Stimulated activated CD4-positive, alpha-beta T cell treated with anti-CD3 and anti-CD28 coated beads, Interleukin-15, amount 100 ng/mL, for 24 hours (primary cell): ENCODE data around the gene OR2T11.
"Not testable (repeated sequence)": the region's sequence is repeated elsewhere in the genome, so short reads cannot be mapped to it uniquely, and the experiment has no call there.

ENCODE experiments used
- DNase-seq: peaks from one replicate; pipeline ENCODE4 v3.0.0-alpha.2; 2020

OR2T11 gene

GRCh38 chr1:248634991-248635390 is at the start of gene OR2T11:
OR2T11 (minus strand) TSS chr1:248635091; CDS start chr1:248627128, 7,963 bp downstream.
- DNase-seq = not testable (repeated sequence)

GRCh38 chr1:248681651-248682050 is 46.8 kb upstream of the OR2T11 start:
- no peak for DNase-seq

GRCh38 chr1:248670003-248670402 is 35.1 kb upstream of the OR2T11 start:
- no peak for DNase-seq

GRCh38 chr1:248663453-248664328 is 28.8 kb upstream of the OR2T11 start:
- not testable (repeated sequence) for DNase-seq

GRCh38 chr1:248656797-248657196 is 21.9 kb upstream of the OR2T11 start:
- not testable (repeated sequence) for DNase-seq

- DNase-seq = not testable (repeated sequence)
These were observed 20.5 kb upstream of the OR2T11 start, which contains the start of gene OR2T27 for GRCh38 chr1:248655354-248655753. OR2T27 (minus strand) TSS chr1:248655528; CDS start chr1:248650884, 4,644 bp downstream.

- not testable (repeated sequence) for DNase-seq
These were observed 14.1 kb upstream of the OR2T11 start for GRCh38 chr1:248648770-248649536.

- DNase-seq = not testable (repeated sequence)
These were observed 10.3 kb upstream of the OR2T11 start, which contains the start of gene OR2T35 for GRCh38 chr1:248645178-248645577. OR2T35 (minus strand) TSS chr1:248645278; CDS start chr1:248639258, 6,020 bp downstream.

- DNase-seq = not testable (repeated sequence)
These were observed 8.2 kb upstream of the OR2T11 start for GRCh38 chr1:248642971-248643651.

GRCh38 chr1:248641583-248641982 is 6.7 kb upstream of the OR2T11 start:
- DNase-seq = not testable (repeated sequence)

GRCh38 chr1:248640906-248641305 is 6.0 kb upstream of the OR2T11 start:
- DNase-seq = not testable (repeated sequence)

GRCh38 chr1:248639652-248640051 is 4.8 kb upstream of the OR2T11 start:
- not testable (repeated sequence) for DNase-seq

GRCh38 chr1:248636612-248637011 is 1.7 kb upstream of the OR2T11 start:
- DNase-seq = not testable (repeated sequence)

- DNase-seq = no peak
These were observed 3.4 kb downstream of the OR2T11 start for GRCh38 chr1:248631354-248632008.

- no peak for DNase-seq
These were observed 4.3 kb downstream of the OR2T11 start for GRCh38 chr1:248630551-248630950.

GRCh38 chr1:248627971-248628844 is 6.7 kb downstream of the OR2T11 start:
- DNase-seq = no peak

GRCh38 chr1:248625971-248626370 is 8.9 kb downstream of the OR2T11 start:
- DNase-seq = no peak

- no peak for DNase-seq
These were observed 9.7 kb downstream of the OR2T11 start for GRCh38 chr1:248625166-248625565.

GRCh38 chr1:248622570-248623001 is 12.3 kb downstream of the OR2T11 start:
- no peak for DNase-seq

GRCh38 chr1:248621770-248622169 is 13.1 kb downstream of the OR2T11 start:
- DNase-seq = no peak

GRCh38 chr1:248618878-248619277 is 16.0 kb downstream of the OR2T11 start:
- DNase-seq = peak; percentile 75
